DMS114 treated with DMSO at 0.1 percent for 48 hours (cell line): Measurements from ENCODE around the gene ARHGAP8.

Source experiments
- DNase-seq: peaks from one replicate; lab custom pipeline; 2025; ENCODE audit not compliant: unreplicated experiment; lab: John Stamatoyannopoulos, UW

ARHGAP8 gene

DNA sequence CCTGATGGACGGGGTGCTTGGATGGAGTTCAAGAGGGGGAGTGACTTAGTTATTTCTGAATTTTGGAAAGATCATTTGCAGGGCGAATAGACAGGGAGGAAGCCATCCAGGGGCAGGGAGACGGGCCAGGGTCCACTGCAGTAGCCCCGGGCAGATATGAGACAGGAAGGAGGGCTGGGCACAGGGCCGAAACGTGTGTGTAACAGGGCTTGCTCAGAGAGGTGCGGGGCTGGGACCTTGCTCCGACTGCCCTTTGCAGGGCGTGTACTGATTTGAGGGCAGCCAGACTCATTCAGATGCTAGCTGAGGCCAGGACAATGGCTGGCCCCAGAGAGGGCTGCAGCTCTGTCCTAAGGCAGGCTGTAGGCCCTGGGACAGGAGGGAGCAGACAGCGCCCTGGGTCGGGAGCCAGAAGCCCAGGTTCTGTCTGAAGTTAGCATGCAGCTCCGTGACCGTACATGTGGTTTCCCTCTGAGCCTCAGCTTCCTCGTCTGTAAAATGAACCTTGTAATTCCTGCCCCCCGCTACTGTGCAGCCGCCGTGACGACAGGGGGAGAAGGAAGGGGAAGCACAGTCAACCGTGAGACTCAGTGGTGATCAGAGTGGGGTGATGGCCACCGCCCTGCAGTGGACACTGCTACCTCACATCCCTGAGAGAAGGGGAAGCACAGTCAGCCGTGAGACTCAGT is 154.0 kb downstream of the ARHGAP8 start:
- DNase-seq = no peak

DNA sequence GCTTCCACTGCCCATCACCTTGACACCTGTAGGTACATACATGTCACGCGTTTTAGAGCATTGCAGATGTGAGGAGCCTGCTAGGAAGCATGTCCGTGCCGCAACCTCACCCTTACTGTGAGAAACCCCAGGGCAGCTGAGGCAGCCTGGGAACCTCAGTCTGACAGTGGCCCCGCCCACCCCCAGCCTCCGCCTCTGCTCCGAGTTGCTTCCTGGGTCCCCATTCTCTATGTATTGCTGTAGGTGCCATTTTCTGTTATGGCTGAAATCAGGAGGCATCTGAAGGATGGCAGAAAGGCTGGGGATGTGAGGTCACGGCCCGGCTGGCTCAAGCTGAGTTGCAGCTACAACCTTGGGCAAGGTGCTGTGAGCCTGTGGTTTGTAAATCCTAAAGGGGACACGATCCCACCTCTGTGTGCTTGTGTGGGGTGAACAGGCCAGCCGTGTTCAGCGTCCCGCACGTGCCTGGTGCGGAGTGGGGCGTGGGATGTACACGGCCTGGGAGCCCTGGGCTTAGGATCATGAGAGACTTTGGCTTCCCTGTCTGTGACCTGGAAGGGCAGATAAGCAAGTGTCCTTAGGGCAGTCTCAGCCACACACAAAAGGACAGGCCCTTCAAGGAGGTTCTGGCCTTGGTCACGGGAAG is 154.7 kb downstream of the ARHGAP8 start:
- no peak for DNase-seq

DNA sequence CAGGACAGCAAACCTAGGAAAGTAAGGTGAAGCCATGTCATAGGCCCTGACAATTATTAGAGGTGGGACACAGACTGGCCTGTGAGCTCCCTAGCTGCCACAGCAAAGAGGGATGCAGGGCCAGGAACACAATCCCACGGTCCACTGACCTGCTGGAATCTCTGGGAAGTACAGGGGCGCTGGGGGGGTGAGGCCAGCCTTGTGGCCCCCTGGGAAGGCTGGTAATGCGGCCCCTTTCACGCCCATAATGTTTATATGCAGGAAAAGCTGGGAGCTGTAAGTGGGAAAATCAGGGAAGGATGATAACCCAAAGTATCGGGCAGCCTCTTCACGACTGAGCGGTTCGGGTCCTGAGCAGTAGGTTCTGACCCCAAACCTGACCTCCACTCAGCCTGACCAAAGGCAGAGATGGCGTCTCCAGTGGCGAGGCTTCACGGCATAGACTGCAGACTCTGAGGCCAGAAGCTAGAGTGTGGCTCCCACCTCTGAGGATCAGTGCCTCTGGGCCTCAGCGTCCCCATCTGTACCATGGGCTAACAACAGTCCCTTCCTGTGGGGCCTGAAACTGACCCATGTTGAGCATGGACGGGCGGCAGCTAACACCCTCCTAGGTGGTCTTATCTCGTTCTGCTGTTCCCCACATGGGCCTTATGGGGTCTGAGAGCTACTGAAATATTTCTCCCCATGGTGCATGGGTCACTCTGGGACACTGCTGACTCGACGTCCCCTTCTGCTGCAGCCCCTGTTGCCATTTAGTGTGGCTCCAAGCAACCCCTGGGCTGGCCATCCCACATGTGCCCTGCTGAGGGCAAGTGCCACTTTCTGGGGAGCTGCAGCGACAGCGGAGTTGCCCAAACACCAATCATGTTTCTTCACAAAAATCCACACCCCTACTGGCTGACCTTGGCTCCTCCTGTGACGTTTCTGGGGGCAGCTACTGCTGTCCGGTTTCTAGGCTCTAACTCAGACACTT is 155.7 kb downstream of the ARHGAP8 start:
- DNase-seq = no peak

DNA sequence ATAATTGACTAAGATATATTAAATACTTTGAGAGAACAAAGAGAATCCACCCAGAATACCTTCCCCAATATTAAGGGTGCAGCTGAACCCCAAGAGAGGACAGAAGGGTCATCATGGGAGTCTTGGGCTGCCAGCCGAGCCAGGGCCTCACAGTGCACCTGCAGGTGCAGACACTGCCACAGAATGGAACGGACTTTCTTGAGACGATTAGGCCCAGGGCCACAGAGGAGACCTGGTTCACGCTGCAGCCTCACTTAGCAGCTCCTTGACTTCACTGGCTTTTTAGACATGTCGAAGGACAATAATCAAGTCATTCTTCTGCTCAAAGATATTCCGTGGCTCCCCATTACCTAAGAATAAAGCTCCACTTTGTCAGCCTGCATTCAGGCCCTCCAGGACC is 156.9 kb downstream of the ARHGAP8 start:
- no peak for DNase-seq
